ENCODE results near the gene CCDC33.

- TF ChIP-seq CTCF (IDR thresholded peaks at IDR 0.05; ENCODE audit: poor library complexity) (no peak), EZH2 (IDR thresholded peaks at IDR 0.05; ENCODE audit: borderline replicate concordance) (no peak), EZH2phosphoT487 (IDR thresholded peaks at IDR 0.05; ENCODE audit: low read depth, severe bottlenecking, unreplicated experiment) (no peak)
Measured at GRCh38 chr15:74277242-74277810, 41.2 kb downstream of the CCDC33 start.
